Measurements from ENCODE around the gene OOSP1.

OOSP1 gene

DNA sequence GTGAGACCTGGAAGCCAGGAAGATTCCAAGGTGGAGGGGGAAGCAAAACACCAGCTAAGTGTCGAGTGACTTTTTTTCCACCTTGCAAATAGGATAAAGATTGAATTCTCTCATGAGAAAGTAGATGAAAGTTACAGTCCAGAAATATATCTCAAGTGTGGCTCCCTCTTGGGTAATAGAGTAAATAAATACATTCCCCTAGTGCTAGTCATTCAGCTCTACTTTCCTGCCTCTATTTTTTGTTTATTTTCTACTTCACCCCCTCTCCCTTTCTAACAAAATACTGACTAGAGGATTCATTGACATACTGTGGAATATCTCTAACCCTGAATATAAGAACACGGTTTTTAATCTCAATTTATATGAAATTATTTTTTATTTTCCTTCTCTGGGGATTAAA is 59.6 kb downstream of the OOSP1 start:
- H3K27ac ChIP-seq (ENCODE audit: low read length), result no peak overlapping the region

DNA sequence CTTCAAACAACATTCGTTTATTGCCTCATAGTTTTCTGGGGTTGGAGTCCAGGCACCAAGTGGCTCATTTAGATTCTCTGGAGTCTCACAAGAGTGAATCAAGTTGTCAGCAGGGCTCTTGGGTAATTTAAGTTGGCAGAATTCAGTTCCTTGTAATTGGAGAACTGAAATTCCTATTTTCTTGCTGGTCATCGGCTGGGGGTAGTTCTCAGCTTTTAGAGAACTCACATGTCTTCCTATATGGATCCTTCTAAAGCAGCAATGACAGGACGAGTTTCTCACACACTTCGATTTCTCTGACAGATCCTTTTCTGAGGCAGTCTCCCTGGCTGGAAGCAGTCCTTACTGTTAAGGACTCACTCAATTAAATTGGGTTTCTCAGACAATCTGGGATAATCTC is 61.5 kb downstream of the OOSP1 start:
- Histone ChIP-seq H3K27me3 (ENCODE audit: control insufficient read depth, insufficient read depth, low read length) (no peaks in the 10 kb centered on the region), H3K27ac (ENCODE audit: low read length) (no peak overlapping the region), H3K4me3 (ENCODE audit: low read length) (no peak overlapping the region), H3K4me1 (ENCODE audit: control insufficient read depth, low read depth, low read length) (no peaks in the 10 kb centered on the region), H3K36me3 (ENCODE audit: control insufficient read depth, low read depth, low read length) (no peaks in the 10 kb centered on the region), H3K9me3 (ENCODE audit: control insufficient read depth, low read depth, low read length) (no peaks in the 10 kb centered on the region), H3K9ac (ENCODE audit: low read length) (no peak overlapping the region)

More for the DNA sequence above, 59.6 kb downstream of the OOSP1 start:
- no peaks in the 10 kb centered on the region for H3K27me3 ChIP-seq (ENCODE audit: control insufficient read depth, insufficient read depth, low read length)
- H3K4me3 ChIP-seq (ENCODE audit: low read length), result no peak overlapping the region
- no peaks in the 10 kb centered on the region for H3K4me1 ChIP-seq (ENCODE audit: control insufficient read depth, low read depth, low read length)
- no peaks in the 10 kb centered on the region for H3K36me3 ChIP-seq (ENCODE audit: control insufficient read depth, low read depth, low read length)
- H3K9me3 ChIP-seq (ENCODE audit: control insufficient read depth, low read depth, low read length), result no peaks in the 10 kb centered on the region
- no peak overlapping the region for H3K9ac ChIP-seq (ENCODE audit: low read length)

DNA sequence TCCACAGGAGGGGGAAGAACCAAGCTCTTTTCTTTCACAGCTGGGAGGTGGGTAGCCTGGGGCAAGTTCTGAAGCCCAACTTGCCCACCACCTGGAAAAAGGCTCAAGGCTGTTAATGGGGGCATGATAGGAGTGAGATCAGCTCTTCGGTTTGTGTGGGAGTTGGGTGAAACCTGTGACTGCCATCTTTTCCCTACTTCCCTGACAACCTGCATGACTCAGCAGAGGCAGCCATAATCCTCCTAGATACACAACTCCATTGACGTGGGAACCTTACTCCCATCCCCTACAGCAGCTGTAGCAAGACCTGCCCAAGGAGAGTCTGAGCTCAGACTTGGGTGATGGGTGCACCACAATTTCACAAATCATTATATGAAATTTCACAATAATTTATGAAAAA is 65.5 kb downstream of the OOSP1 start:
- Histone ChIP-seq H3K9me3 (ENCODE audit: control insufficient read depth, low read depth, low read length) (no peaks in the 10 kb centered on the region), H3K4me1 (ENCODE audit: control insufficient read depth, low read depth, low read length) (no peaks in the 10 kb centered on the region), H3K9ac (ENCODE audit: low read length) (no peak overlapping the region), H3K27ac (ENCODE audit: low read length) (no peak overlapping the region), H3K36me3 (ENCODE audit: control insufficient read depth, low read depth, low read length) (no peaks in the 10 kb centered on the region), H3K27me3 (ENCODE audit: control insufficient read depth, insufficient read depth, low read length) (no peaks in the 10 kb centered on the region), H3K4me3 (ENCODE audit: low read length) (no peak overlapping the region)

DNA sequence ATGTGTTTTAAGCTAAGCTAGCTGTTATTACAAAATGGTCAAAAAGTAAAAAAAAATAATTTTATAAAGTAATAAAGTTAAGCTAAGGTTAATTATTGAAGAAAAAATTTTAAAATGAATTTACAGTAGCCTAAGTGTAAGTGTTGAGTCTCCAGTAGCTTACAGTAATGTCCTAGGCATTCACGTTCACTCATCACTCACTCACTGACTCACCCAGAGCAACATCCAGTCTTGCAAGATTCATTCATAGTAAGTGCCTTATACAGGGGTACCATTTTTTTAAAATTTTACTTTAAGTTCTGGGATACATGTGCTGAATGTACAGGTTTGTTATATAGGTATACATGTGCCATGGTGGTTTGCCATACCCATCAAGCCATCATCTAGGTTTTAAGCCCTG is 67.1 kb downstream of the OOSP1 start:
- H3K4me3 ChIP-seq (ENCODE audit: low read length), result no peak overlapping the region
- H3K4me1 ChIP-seq (ENCODE audit: control insufficient read depth, low read depth, low read length), result no peaks in the 10 kb centered on the region
- H3K27me3 ChIP-seq (ENCODE audit: control insufficient read depth, insufficient read depth, low read length), result no peaks in the 10 kb centered on the region
- H3K9me3 ChIP-seq (ENCODE audit: control insufficient read depth, low read depth, low read length), result no peaks in the 10 kb centered on the region
- no peak overlapping the region for H3K9ac ChIP-seq (ENCODE audit: low read length)
- no peaks in the 10 kb centered on the region for H3K36me3 ChIP-seq (ENCODE audit: control insufficient read depth, low read depth, low read length)
- H3K27ac ChIP-seq (ENCODE audit: low read length), result no peak overlapping the region
